NCI-H226 (cell line): ENCODE results near the gene CES2.

Experiments used
- DNase-seq: peaks from one replicate; pipeline ENCODE4 v3.0.0-alpha.2; 2015

Gene CES2

GRCh38 chr16:66902648-66903543 is 32.4 kb upstream of the CES2 start:
- DNase-seq: no peak

GRCh38 chr16:66903544-66904427 is 31.5 kb upstream of the CES2 start:
- peak; percentile 42 for DNase-seq

GRCh38 chr16:66904428-66904845 is 30.9 kb upstream of the CES2 start:
- no peak for DNase-seq

GRCh38 chr16:66904846-66905632 is 30.3 kb upstream of the CES2 start:
- no peak for DNase-seq

GRCh38 chr16:66905633-66906539 is 29.4 kb upstream of the CES2 start:
- peak; percentile 57 for DNase-seq

- DNase-seq: no peak
Observed at GRCh38 chr16:66906916-66907836, 28.1 kb upstream of the CES2 start.

- DNase-seq: no peak
Observed at GRCh38 chr16:66908116-66908515, 27.2 kb upstream of the CES2 start.

- no peak for DNase-seq
Observed at GRCh38 chr16:66908762-66909559, 26.4 kb upstream of the CES2 start.

- no peak for DNase-seq
Observed at GRCh38 chr16:66910175-66910940, 25.0 kb upstream of the CES2 start.

- peak; percentile 55 for DNase-seq
Observed at GRCh38 chr16:66911112-66911511, 24.2 kb upstream of the CES2 start.

- DNase-seq: no peak
Observed at GRCh38 chr16:66911801-66912200, 23.5 kb upstream of the CES2 start.

GRCh38 chr16:66913081-66913480 is 22.2 kb upstream of the CES2 start:
- no peak for DNase-seq

- no peak for DNase-seq
Observed at GRCh38 chr16:66913711-66914110, 21.6 kb upstream of the CES2 start.

- no peak for DNase-seq
Observed at GRCh38 chr16:66914541-66914940, 20.8 kb upstream of the CES2 start.

GRCh38 chr16:66915041-66915440 is 20.3 kb upstream of the CES2 start:
- no peak for DNase-seq

GRCh38 chr16:66916518-66916917 is 18.8 kb upstream of the CES2 start:
- no peak for DNase-seq

- DNase-seq: no peak
Observed at GRCh38 chr16:66917741-66918140, 17.6 kb upstream of the CES2 start.

- DNase-seq: no peak
Observed at GRCh38 chr16:66918355-66918754, 17.0 kb upstream of the CES2 start.
